ENCODE results near the gene TLL1. TPM values are rescaled to one million over a fixed set of nuclear protein-coding genes. Genes with fewer than 3 reads are reported as not detected.

The TLL1 gene
- total RNA-seq, result 7.0 and 12.5 TPM in 2 replicates

GRCh38 chr4:165872461-165873297 is at the start of gene TLL1:
Gene TLL1, plus strand, starts transcription at chr4:165873237. Its CDS starts 668 bp downstream, at chr4:165873905.

